HG03432 (cell line): ENCODE measurements around the gene CHRNA5.

Source experiments
- ATAC-seq: cut with Tn5 transposase; IDR thresholded peaks from one replicate; pipeline ENCODE4 v1.9.1; 2021; ENCODE audit warnings: mild to moderate bottlenecking, moderate library complexity; ENCODE audit not compliant: unreplicated experiment

The CHRNA5 gene

DNA sequence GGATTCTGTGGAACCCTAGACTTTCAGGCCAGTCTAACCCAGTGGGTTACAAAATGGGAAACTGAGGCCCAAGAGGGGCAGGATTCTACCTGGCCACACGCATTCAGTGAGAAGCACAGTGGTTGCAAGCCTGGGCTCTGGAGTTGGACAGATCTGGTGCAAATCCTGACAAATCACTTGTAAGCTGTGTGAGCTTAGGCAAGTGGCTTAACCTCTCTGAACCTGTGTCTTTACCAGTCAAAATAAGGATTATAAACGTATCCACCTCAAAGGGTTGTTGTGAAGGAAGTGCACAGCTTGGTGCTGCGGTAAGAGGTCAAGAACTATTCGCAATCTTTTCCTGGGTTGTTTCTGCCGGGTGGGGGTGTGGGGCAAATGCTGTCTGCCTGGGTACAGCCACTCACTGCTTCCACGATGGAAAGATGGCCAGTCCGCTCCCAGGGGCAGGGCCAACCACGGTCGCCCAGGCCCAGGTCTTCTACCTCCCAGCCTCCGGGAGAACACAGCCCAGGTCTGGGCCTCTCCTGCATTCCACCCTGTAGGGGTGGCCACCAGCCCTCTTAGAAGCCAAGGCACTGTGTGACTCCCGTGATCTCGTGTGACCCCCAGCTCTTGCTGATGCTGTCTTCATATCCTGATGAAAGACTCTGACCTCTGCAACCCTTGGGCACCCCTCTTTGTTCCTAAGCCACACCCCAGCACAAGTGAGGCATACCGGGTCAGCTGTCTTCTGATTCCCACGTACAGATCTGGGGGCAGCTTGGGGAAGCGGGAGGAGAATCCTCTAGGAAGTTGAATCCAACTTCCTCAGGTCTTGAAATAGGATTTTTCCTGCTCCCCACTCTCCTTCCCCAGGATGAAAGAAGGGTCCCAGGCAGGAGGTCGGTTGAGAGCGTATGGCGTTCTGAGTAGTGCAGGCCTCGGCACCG is 54.0 kb downstream of the CHRNA5 start:
- ATAC-seq, result no peak

DNA sequence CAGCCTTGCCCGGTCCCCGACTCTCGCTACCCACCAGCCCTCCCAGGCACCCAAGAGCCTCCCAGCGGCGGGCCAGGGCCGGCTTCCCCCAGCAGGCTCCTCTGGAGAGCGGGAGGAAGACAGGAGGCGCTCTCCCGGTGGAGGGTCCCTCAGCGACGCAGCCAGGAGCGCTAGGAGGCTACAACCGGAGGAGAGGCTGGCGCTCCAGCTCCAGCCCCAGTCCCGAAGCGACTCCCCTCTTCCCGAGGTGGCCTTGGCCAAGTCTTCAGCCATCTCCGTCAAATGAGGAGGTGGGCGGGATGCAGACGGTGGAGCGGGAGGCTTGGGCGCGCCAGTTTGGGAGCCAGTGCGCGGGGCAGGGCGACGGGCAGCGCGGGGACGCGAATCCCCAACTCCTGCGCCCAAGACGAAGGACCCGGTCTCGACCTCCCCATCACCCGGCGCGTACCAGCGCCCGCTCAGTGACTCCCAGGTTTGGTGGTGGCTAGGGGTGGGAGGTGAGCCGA is 54.8 kb downstream of the CHRNA5 start:
- ATAC-seq, result no peak

DNA sequence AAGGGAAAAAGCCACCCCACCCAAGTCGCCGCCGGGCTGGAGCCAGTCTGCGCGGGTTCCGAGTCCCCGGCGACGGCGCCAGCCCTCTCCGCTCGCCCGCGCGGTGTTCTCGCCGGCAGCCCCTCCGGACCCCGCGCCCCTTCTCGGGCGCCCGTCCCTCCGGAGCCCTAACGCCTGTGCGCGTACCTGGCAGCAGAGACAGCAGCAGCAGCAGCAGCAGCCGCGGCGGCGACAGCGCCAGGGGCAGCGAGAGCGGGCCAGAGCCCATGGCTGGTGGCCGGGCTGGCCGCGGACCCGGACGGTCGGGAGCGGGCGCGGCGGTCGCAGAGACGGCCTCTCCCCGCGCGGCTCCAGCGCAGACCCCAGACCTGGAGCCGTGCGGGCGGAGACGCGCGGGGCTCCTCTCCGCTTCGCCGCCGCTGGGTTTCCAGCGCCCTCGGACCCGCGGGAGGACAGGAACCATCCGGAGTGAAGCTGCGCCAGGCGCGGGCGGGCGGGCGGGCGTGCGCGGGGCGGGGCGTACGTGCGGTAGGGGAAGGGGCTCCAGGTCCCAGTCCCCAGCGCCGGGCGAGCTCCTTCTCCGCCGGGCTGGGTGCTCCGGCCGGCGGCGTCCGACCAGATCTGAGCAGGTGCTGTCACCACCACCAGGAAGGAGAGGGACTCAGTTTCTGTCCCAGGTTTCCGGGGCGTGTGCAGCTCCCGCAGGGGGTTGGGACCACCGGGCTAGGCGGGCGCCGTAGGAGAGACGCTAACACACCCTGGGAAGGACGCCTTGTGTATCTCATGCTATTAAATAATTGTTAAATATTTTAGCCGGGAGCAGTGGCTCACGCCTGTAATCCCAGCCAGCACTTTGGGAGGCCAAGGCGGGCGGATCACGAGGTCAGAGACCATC is 55.5 kb downstream of the CHRNA5 start, which contains the start of gene CHRNA3:
Gene CHRNA3, minus strand, starts transcription at position 470 of the 895 bp plus-strand sequence. Its CDS starts 202 bp downstream, at position 268.
- no peak for ATAC-seq

DNA sequence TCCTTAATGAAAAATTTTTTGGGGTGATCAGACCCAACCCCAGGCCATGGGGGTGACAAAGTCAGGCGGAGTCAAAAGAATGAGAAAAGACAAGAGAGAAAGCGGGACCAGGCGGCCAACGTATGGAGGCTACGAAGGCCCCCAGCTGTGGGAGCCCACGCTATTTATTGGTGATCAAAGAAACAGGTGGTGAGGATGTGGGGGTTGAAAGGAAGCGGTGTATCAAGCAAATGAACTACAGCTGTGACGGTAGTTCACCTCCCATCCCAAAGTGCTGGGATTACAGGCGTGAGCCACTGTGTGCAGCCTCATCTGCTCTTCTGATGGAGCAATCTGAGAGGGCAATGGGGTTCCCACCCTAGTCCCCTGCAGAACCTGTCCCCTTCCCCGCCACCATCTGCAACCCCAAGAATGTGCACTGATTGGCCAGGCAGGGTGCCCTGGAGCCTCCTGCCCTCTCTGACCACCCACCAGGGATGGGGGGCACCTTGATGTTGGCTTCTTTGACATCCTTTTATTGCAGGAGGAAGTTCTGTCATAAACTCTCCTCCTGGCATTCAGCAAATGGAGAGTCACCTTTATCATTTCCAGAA is 56.6 kb downstream of the CHRNA5 start:
- ATAC-seq, result no peak

DNA sequence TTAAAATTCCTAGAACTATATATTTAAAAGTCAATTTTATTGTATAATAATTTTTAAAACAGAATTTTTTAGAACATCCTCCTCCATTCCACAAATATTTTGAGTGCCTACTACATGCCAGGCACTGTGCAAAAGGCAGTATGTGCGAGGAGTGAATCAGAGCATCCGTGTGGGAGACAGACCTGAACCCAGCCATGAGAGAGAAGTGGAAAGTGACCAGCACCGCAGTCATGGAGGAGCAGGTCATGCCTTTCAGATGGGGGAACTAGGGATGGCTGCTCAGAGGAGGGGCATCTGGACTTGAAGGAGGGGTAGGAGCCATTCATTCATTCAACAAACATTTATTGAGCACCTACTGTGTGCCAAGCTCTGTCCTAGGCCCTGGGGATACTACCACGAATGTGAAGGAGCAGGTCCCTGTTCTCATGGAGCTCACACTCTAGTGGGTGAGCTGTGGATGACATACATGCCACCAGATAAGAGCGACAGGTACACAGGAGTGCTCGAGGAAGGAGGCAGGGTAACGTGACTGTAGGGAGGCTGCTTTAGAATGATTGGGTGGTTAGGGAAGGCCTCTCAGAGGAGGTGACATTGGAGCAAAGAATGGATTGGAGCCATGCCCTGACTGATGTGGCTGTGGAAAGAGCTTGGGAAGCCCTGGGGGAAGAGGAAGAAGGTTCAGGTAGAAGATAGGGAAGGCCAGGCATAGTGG is 58.6 kb downstream of the CHRNA5 start:
- no peak for ATAC-seq

DNA sequence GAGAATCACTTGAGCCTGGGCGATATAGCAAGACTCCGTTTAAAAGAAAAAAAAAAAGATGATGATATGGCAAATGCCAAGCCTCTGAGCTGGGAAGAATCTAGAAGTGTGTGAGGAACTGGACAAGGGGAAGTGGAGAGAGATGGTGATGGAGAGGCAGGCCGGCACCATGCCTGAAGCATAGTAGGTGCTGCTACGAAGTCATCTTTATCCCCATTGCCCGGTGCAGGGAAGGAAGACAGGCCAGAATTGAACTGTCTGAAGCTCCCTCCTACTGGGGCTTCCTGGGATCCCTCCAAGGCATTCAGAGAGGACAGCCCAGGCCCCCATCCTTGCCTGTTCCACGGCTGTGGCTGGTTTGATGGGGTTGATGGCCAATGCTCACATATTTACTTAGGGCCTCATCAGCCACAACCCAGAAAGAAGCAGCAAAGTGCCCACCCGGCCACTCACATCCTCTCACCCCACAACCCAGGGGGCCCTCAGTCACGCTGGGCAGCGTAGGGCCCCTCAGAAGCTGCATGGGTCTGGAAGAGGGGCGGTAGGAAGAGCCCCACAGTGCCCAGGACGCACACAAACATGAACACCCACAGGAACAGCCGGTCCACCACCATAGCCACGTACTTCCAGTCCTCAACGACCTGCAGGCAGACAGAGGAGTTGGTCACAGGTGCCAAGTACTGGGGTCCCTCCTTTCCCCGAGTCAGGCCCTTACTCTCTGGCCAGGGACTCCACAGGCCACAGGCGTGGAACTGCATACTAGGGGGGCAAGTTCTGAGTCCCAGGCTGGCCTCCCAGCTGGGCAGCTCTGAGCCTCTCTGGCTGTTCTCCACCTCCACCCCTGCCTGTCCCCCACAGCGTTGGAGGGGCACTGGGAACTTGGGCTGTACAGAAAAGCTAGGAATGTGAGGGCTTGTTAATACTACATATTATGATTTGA is 59.6 kb downstream of the CHRNA5 start:
- ATAC-seq, result no peak

DNA sequence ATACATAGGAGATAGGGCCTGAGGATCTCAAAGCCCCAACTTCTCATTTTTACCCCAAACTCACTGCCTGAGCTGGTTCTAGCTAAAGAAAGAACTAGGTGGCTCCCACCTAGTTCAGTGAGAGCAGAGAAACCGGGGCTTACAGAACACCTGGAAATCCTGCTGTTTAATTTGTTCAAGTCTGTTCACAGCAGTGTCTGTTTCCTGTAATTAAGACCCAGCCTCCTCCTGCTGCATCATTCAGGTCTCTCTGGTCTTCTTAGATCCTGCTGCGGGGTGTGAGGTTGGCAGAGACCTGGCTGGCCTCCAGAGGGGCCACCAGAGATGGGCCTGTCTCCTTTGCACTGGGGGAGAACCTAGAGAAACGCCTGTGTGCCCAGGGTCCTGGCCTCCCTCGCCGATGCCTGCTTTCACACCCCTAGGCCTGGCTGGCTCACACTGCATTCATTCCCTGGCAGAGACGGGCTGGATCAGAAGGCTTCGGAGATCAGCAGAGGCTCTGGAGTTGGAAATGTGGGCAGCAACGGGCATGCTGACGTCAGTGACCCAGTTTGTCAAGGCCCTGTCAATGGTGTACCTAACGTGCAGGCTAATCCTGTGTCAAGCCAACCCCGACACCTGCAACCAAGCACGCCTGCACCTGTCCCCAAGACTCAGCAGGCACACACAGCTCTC is 60.4 kb downstream of the CHRNA5 start:
- no peak for ATAC-seq

DNA sequence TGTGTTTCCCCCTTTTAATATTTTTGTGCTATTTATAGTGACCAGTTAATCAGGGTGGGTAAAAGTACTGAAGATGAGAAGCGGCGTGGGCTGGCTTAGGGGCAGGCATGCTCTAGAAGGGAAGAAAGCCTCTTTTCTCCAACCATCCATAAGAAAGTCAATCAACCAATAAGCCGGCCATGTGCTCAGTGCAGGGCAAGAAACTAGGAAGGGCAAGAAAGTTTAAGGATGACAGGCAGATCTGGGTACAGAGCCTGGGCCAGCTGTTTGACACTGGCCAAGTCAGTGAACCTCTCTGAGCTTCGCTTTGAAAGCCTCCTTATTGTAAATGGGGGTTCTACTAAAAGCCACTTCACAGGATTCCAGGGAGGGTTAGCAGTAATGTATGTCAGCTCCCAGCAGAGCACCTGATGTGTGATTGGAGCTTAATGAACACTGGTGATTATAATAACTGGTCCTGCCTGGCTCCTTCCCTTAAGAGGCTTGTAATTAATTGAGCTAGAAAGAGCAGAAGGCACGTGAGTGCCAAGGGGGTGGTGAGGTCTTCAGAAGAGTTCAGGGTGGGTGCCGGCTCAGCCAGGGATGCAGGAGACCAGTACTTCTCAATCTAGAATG is 61.2 kb downstream of the CHRNA5 start:
- no peak for ATAC-seq

DNA sequence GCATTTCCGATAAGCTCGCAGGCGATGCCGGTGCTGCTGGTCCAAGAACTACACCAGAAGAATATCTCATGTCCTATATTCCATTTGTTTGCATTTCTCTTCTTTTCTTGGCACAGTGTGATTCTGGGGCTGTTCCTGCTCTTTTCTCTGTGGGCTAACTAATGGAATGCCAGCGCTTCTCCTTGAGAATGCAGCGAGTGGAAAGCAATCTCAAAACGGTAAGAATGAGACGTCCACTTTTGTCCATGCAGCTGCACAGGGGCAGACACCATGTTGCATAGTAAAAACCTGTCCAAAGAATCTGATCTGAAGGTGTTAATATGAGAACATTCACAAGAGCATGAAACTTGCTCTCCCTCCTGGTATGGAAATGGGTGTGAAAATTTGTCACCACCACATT is 62.0 kb downstream of the CHRNA5 start:
- ATAC-seq, result no peak

DNA sequence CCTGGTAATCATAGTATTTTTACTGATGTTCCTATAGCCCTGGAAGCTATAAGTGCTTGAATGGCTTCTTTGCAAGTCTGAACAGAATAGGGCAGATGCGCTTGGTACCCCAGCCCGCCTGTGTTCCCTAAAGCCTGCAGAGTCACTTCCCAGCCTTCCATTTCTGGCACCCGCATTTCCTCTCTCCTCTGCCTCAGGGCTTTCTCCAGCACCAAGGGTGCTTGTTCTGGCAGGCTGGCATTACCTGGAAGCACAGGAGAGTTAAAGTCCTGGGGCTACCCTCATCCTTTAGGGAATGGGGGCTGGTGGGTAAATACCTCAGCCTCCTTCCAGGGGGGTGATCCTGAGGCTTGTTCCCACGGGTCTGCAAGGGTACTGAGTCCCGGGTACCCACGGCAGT is 62.9 kb downstream of the CHRNA5 start:
- no peak for ATAC-seq

DNA sequence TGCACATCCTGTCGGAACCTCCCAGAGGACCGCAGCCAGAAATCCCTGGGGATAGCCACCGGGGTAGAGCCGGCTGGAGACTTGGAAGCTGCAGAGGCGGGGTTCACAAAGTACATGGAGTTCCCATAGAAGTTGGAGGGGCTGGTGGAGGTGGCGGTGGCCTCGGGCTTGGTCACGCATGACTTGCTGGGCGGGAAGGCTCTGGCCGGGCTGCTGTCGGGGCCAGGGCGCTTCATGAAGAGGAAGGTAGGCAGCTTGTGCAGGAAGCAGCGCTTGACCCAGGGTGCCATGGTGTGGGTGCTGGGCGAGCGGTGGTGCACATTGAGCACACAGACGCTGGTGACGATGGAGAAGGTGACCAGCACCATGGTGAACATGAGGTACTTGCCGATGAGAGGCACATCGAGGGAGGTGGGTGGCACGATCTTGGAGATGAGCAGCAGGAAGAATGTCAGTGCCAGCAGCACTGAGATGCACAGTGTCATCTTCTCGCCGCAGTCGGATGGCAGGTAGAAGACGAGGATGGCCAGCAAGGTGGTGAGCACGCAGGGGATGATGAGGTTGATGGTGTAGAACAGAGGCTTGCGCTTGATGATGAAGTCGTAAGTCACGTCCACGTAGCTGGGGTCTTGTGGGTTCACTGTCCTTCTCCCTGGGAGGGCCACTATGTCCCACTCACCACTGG is 63.9 kb downstream of the CHRNA5 start:
- ATAC-seq, result no peak

DNA sequence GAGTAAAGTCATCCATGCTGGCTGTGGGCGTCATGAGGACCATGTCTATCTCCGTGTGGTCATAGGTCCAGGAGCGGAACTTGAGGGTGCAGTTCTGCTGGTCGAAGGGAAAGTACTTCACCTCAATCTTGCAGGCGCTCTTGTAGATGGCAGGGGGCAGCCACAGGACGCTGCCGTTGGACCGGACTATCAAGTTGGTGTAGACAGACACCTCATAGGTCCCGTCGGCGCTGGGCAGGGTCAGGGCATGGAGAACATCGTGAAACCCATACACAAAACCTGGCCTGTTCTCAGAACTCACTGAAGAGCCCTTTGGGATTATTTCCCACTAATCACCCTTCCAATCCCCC is 64.4 kb downstream of the CHRNA5 start:
- no peak for ATAC-seq

DNA sequence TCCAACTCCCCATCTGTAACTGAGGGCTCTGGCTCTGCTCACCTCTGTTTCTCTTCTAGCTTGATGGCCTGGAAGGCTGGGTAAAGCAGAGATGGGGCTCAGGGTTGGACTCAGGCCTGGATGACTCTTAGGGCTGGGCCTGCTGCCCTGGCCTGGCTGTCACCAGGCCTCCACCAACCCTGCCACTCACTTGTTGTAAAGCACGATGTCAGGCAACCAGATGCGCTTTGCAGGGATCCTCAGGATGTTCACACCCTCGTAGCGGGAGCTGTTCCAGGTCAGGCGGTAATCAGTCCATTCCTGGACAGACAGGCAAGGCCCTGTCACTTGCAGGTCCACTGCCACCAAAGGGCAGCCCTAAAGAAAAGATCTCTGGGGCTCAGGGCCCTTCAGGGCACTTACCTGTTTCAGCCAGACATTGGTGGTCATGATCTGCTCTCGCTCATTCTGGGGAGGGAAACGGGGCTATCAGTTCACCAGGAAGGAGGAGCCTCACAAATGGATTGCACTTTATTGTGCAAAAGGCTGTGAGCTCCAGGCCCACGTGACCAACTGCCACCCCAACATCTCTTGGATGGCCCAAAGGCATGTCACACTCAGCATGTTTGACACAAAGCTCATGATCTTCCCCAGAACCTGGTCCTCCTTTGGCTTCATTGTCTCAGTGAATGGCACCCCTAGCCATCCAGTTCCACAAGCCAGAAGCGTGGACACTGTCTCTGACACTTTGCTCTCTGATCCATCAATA is 65.7 kb downstream of the CHRNA5 start:
- no peak for ATAC-seq

DNA sequence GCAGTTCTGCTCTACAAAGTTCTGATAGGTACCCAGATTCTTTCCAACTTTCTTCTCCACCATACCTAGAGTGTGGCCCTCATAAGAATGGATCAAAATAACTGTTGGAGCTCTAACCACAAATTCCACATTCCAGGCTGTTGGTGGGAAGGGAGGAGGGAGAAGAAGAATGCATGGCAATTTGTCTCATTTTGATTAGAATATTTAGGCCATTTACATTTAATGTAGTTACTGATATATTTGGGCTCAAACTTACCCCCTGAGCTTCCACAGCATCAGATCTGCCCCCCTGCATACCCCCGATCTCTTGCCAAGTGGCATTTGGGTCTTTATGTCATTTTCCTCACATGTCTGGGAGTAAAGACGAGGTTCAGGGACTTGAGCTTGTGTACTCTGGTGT is 68.0 kb downstream of the CHRNA5 start:
- ATAC-seq, result no peak

DNA sequence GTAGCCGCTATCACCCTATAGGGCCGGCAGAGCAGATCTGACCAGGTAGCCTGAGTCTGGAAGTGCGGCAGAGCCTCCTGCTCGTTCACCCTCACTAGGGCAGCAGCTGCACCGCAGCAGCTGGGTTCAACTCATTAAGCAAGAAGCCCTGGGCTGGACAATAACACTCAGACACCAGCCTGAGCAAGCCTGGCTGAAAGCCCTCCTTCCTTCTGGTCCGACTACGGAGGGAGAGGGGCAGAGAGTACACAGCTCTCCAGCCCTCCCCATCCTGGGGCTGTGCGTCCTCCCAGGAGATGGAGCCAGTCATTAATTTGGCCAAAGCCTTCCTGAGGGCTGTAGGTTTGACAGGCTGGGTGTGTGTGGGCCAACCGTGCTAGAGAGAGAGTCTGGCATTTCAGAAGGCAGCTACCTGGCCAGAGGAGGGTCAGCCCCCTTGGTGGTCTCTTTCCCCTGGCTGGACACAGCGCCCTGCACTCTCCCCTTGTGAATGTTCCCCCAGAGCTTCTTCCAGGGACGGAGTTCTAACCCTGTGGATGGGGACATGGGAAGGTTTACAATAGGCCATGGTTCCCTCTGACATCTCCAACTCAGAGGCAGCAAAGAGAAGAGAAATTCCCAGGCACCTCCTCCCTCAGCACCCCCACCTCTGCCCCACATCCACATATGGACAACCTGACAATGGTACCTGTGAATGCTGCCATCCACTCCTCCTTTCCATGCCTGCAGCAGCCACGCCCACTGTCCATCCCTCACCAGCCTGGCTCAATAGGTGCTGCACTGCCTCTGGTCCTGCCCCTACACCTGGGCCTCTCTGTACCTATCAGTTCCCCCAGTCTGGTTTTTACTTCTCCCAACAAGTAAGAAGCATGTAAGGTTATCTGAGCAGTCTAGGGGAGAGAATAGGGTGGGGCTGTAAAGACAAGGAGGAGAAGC is 69.2 kb downstream of the CHRNA5 start:
- ATAC-seq, result no peak

DNA sequence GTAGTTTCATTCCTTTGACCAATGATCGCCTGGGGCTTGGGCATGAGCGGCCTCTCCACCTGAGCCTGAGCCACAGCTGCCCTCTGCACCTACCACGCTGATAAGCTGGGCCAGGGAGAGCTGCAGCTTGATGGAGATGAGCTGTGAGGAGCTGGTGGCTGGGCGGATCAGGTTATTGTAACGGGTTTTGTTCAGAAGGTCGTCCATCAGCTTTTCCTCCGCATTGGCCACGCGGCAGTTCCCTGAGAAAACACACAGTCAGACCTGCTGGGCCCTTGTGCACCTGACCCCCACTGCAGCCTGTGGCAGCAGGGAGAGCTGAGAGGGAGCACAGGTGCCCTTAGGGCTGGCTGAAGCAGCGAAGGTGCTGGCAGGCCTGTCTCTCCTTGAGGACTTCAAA is 70.0 kb downstream of the CHRNA5 start:
- no peak for ATAC-seq
